NCI-H2107 (cell line): Measurements from ENCODE around the gene MYH2.
"Not testable (repeated sequence)": the region's sequence is repeated elsewhere in the genome, so short reads cannot be mapped to it uniquely, and the experiment has no call there.

ENCODE experiments used
- DNase-seq: peaks from one replicate; lab custom pipeline; 2025; lab: John Stamatoyannopoulos, UW

The MYH2 gene

GRCh38 chr17:10549096-10549842, at the start of gene MYH2:
Gene MYH2, minus strand, starts transcription at chr17:10549658. Its CDS starts 1,738 bp downstream, at chr17:10547920.
- no peak for DNase-seq

- no peak for DNase-seq
Observed at GRCh38 chr17:10598621-10599020, 49.2 kb upstream of the MYH2 start.

GRCh38 chr17:10589553-10590145, 40.2 kb upstream of the MYH2 start:
- no peak for DNase-seq

GRCh38 chr17:10585529-10585928, 36.1 kb upstream of the MYH2 start:
- DNase-seq = no peak

- DNase-seq = no peak
Observed at GRCh38 chr17:10583834-10584233, 34.4 kb upstream of the MYH2 start.

- DNase-seq = no peak
Observed at GRCh38 chr17:10579270-10579669, 29.8 kb upstream of the MYH2 start.

- no peak for DNase-seq
Observed at GRCh38 chr17:10574324-10574723, 24.9 kb upstream of the MYH2 start.

- DNase-seq = no peak
Observed at GRCh38 chr17:10563991-10564660, 14.7 kb upstream of the MYH2 start.

GRCh38 chr17:10558049-10558448, 8.6 kb upstream of the MYH2 start:
- DNase-seq = no peak

- no peak for DNase-seq
Observed at GRCh38 chr17:10557422-10557821, 8.0 kb upstream of the MYH2 start.

GRCh38 chr17:10556301-10557005, 7.0 kb upstream of the MYH2 start:
- DNase-seq = no peak

- no peak for DNase-seq
Observed at GRCh38 chr17:10550014-10550413, 556 bp upstream of the MYH2 start.

GRCh38 chr17:10547351-10547750, 2.1 kb downstream of the MYH2 start:
- no peak for DNase-seq

GRCh38 chr17:10543486-10543885, 6.0 kb downstream of the MYH2 start:
- DNase-seq = not testable (repeated sequence)

- DNase-seq = not testable (repeated sequence)
Observed at GRCh38 chr17:10541179-10541578, 8.3 kb downstream of the MYH2 start.

GRCh38 chr17:10532026-10532425, 17.4 kb downstream of the MYH2 start:
- no peak for DNase-seq

- no peak for DNase-seq
Observed at GRCh38 chr17:10527419-10527818, 22.0 kb downstream of the MYH2 start.

GRCh38 chr17:10526517-10526916, 22.9 kb downstream of the MYH2 start:
- no peak for DNase-seq

- DNase-seq = no peak
Observed at GRCh38 chr17:10523064-10523463, 26.4 kb downstream of the MYH2 start.

- no peak for DNase-seq
Observed at GRCh38 chr17:10521949-10522348, 27.5 kb downstream of the MYH2 start.

GRCh38 chr17:10518271-10519037, 31.0 kb downstream of the MYH2 start, which contains the start of gene MYH1:
Gene MYH1, minus strand, starts transcription at chr17:10518542. Its CDS starts 1,900 bp downstream, at chr17:10516642.
- DNase-seq = no peak

- DNase-seq = no peak
Observed at GRCh38 chr17:10516638-10517037, 32.8 kb downstream of the MYH2 start.
